HG03196 (cell line): ENCODE results near the gene HACE1.

ENCODE experiments used
- ATAC-seq: cut with Tn5 transposase; IDR thresholded peaks from one replicate; pipeline ENCODE4 v1.9.1; 2021; ENCODE audit not compliant: unreplicated experiment

Gene HACE1

DNA sequence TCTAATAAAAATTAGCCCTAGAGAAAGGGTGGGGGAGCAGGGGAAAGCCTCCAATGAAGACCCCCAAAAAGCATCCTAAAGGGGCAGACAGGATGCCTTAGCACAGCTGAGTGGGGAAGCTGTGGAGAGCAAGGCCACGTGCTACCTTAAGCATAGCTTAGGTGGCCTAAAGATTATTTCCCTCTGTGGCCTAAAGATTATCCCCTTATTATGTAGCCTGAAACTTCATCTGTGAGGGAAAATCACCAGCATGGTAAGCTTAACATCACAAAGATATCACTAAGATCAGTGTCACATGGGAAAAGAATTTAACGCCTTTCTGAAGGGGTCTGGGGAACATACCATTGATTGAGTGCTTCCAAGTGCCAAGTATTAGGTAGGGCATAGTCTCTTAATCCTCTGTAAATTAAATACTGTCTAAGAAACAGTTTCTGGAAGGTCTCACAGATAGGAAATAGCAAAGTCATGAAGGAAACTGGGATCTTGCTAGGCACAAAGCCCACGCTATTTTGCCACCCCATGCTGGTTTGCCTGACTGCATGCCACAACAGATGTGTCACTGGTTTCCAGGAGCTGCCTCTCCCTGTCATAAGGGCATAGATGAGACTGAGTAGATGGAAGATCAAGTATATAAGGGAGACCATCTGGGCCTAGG, 170.0 kb downstream of the HACE1 start:
- ATAC-seq, result no peak

DNA sequence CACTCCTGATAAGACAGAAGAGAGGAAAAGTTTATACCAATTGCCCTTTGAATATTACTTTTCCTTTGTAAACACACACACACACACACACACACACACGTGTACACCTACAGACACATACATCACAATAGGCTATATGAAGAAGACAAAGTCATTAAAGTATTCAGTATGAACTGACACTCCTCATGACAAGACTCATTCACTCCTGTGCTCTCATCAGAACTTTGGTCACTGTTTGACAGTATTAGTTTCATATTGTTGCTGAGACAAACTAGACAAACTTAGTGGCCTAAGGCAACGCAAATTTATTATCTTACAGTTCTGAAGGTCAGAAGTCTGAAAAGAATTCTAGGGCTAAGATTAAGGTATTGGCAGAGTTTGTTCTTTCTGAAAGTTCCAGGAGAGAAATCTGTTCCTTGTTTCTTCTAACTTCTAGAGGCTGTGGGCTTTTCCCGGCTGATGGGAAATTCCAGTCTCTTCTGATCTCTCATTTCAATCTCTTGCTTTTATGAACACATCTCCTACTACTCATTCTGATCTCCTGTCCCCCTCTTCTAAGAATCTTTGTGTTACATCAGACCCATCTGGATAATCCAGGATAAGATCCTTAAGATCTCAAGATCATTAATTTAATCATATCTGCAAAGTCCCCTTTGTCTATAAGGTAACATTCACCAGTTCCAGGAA, 171.3 kb downstream of the HACE1 start:
- no peak for ATAC-seq

DNA sequence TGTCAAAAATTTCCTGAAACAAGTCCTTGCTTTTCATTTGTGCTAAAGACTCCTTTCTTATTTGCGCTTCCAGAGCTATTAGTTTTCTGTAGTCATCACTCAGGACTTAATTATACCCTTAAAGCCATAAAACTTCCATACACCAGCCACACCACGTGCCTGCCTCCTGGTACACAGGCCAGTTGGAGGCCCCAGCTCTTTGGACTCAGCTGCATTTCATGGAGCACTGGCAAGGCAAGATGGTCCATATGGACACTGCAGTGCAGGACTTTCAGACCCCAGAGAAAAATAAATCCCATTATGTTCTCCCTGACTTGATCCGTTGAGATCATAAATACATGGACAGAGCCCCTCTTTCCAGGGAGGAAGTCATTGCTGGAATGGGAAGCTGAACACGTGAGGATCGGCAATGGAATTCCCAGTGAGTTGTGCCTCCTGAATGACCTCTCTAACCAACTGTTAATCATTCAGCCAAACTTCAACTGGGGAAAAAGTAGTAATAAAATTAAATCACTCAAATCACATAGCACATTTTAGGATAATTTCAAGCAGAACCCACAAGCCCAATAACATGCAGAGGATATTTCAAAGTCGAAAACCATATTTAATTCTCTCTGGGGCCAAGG, 173.1 kb downstream of the HACE1 start:
- ATAC-seq, result no peak

DNA sequence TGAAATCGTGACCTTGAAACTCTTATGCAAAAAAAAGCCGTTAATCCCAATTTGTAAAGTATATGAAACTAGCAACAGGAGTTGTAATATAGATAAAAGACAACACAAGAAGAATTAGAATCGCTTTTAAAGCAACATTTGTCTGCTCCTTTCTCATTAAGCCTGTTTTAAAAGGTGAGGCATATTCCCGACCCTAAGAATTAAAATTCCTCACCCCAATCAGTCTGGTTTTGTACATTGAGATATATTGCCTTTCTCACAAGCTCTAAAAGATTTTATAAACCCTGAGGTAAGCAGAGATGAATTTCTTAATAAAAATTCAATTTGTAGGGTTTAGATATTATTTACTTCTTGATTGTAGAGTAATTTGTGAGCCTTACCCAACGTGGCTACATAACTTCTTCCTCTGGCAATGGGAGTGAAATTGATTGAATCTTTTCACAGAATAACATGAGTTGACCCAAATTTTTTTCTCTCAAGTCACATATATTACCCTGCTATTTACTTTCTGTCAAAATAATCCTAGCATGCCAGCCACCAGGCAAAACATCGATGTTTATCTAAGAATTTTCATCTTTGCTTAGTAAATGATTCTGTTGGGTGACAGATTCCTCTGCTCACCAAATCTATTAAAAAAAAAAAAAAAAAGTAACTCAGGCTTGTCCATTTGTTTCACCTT, 173.7 kb downstream of the HACE1 start:
- ATAC-seq, result no peak

DNA sequence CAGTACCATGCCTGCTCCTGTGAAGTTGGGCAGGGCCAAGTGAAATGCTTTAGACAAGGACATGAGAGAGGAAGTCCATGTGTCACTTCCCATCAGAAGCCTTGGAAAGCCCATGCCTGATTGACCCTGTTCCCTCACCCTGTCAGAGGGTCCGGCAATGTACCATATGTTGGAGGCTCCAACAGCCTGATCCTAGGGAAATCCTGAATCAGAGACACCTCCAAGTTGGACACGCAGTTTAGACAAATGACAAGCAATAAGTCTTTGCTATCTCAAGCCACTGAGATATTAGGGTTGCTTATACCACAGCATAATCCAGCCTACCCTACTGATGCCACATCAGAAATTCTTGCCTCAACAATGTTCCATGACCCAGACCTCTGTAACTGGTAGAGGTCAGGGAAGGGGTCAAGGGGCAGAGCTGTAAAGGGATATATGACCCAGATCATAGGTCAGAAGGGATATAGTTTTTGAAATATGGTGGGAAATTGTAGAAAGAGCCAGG, 174.8 kb downstream of the HACE1 start:
- ATAC-seq, result no peak

DNA sequence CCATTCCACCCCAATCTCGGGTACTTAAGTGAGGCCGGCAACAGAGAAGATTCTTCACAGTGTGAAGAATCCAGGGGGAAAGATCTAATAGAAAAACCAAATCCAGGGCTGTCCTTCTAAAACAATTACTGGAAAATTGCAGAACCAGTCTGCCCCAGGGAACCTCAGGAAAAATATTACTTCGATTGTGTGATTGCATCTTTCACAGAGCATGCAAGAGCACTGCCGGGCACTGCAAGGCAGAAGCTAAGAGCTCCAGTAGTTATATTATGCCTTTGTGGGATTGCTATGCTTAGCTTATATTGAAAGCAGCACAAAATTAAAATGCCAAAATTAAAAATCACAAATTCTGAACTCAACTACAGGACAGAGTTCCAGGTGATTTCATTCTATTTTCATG, 175.9 kb downstream of the HACE1 start:
- no peak for ATAC-seq

DNA sequence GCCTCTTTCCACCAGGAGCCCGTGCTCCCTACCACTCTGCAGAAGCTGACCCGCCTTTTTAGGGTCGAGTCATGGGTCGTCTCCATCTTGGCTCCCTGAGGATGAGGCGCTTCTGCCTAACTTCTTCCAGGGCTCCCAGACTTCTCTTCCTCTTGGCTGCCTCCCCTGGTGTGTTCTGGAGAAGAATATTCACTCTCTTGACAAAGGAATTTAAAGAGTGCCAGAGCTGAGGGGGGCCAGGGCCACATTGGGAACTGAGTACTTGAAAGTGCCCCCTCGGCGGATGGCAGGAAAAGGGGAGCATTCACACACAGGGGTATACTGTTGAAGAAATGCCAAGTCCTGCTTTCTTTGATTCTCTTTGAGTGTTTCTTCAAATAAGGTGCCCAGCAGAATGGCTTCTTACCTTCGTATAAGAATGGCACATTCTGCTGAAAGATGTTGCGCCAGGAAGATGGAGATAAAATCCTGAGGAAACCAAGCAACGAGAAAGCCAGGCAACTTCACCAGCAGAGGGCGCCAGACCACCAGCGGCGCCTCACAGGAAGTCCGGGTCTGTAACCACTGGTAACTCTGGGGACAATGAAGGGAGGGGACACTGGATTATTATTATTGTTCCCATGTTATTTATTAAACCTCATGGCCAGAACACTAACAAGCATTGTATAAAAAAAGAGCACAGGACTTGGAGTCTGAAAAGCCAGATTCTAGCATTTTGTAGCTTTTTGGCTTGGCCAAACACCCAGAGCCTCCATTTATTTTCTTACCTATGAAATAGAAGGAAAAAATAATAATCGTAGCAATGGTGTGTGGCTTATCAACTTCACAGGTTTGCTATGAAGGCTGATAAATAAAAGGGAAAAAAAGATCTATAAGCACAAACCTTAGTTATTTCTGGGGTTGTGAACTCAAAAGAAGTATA, 176.7 kb downstream of the HACE1 start:
- peak; percentile 73 for ATAC-seq

DNA sequence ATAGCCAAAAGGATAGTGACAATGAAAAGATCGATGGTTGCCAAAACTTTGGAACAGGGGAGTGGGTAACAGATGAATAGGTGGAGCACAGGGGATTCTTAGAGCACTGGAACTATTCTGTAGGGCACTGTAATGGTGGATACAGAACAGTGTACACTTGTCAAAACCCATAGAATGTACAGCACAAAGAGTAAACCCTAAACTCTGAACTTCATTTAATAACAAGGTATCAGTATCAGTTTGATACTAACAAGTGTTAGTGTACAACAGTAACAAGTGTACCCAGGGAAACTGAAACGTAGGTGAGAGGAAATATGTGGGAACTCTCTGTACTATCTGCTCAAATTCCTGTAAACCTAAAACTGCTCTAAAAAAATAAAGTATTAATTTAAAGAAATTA, 179.2 kb downstream of the HACE1 start:
- no peak for ATAC-seq

DNA sequence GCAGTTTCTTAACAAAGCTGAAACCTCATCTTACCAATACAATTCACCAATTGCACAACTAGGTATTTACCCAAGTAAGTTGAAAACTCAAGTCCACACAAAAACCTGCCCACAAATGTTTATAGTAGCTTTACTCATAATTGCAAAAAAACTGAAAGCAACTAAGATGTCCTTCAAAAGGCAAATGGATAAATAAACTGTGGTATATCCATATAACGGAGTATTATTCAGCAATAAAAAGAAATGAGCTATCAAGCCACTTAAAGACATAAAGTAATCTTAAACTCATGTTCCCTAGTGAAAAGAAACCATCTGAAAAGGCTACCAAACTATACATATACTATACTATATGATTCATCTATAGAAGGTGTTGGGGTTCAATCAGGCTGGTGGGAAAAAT, 179.7 kb downstream of the HACE1 start:
- no peak for ATAC-seq
